Peyer's patch (tissue), 4 donors: ENCODE measurements around the gene MRC2. TPM values are rescaled to one million over a fixed set of nuclear protein-coding genes. Genes with fewer than 3 reads are reported as not detected.

Experiments used
- DNase-seq, 3 donors: peaks; one replicate each; pipeline ENCODE4 v3.0.0-alpha.2; 2017 to 2019
- H3K27ac ChIP-seq, 4 donors: fragments of 200-600 bp; sonication (generic); one replicate each; pipeline ENCODE4 v1.5.1; 2016 to 2019
- H3K27me3 ChIP-seq, 2 donors: fragments of 200-600 bp; sonication (generic); one replicate each; pipeline ENCODE4 v1.5.1; 2019
- H3K36me3 ChIP-seq, 3 donors: fragments of 200-600 bp; sonication (generic); one replicate each; pipeline ENCODE4 v1.5.1; 2016 to 2019
- H3K4me1 ChIP-seq, 4 donors: fragments of 200-600 bp; sonication (generic); one replicate each; pipeline ENCODE4 v1.5.1; 2016 to 2019
- H3K4me3 ChIP-seq, 4 donors: fragments of 200-600 bp; sonication (generic); 1 replicate in 3 of 4; 2 replicates in 1 of 4; pipeline ENCODE4 v1.5.1; 2016 to 2019; ENCODE audit warnings: mild to moderate bottlenecking in 1 of 4
- H3K9me3 ChIP-seq, 4 donors: fragments of 200-600 bp; sonication (generic); one replicate each; pipeline ENCODE4 v1.5.1; 2016 to 2019; ENCODE audit warnings: mild to moderate bottlenecking in 1 of 4
- CTCF ChIP-seq, 6 experiments: fragments of 450-650 bp in 4 of 6; fragments of 200-600 bp in 2 of 6; sonication (generic) in 1 of 6; IDR thresholded peaks; one replicate each; pipeline ENCODE4 v1.5.1; 2017 to 2019; ENCODE audit warnings: antibody characterized with exemption in 6 of 6, mild to moderate bottlenecking in 3 of 6, moderate library complexity in 1 of 6
- POLR2A ChIP-seq, 2 donors: fragments of 450-650 bp; IDR thresholded peaks; one replicate each; pipeline ENCODE4 v1.5.1; 2017; ENCODE audit warnings: antibody characterized with exemption in 2 of 2, mild to moderate bottlenecking in 2 of 2, moderate library complexity in 2 of 2
- total RNA-seq, 4 donors: library from RNA; depleted of rRNA; stranded (reverse); fragments of >200 nt; gene quantifications; one replicate each; pipeline ENCODE4 v1.1.0, GENCODE V29; 2016

MRC2 gene
- total RNA-seq, 4 donors from 2014 or later, result 9.0 to 33.8 (median 14.6) TPM

DNA sequence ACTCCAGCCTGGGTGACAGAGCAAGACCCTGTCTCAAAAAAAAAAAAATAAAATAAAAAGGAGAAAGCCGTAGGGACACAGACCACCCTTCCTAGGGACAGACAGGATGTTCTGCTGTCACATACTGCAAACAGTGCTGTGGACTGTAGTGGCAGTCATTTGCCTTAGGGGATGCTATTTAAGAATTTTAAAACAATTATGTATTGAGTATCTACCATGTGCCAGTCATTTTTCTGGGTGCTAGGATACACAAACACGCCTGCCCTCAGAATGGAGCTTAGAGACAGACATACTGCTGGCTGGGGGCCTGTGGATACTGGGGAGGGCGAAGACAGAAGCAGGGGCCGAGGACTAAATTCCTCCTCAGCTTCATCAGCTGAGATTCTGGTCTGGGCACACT lies 45.5 kb downstream of the MRC2 start:
- Histone ChIP-seq H3K4me3 (no peak overlapping the region), H3K27ac (no peak overlapping the region), H3K4me1 (no peaks in the 10 kb centered on the region), H3K27me3 (no peaks in the 10 kb centered on the region), H3K36me3 (no peaks in the 10 kb centered on the region), H3K9me3 (no peaks in the 10 kb centered on the region)
- TF ChIP-seq CTCF (IDR thresholded peaks at IDR 0.05) (no peak), POLR2A (IDR thresholded peaks at IDR 0.05) (no peak)
- no peak for DNase-seq

GRCh38 chr17:62673614-62674362 lies 46.3 kb downstream of the MRC2 start:
- Histone ChIP-seq H3K4me3 (no peak overlapping the region), H3K27ac (no peak overlapping the region), H3K36me3 (no peaks in the 10 kb centered on the region), H3K9me3 (no peaks in the 10 kb centered on the region), H3K4me1 (no peaks in the 10 kb centered on the region), H3K27me3 (no peaks in the 10 kb centered on the region)
- TF ChIP-seq CTCF (IDR thresholded peaks at IDR 0.05), result no peak
- TF ChIP-seq POLR2A (IDR thresholded peaks at IDR 0.05), result no peak
- no peak for DNase-seq

- H3K4me1 ChIP-seq, result no peaks in the 10 kb centered on the region
- no peak for TF ChIP-seq POLR2A (IDR thresholded peaks at IDR 0.05)
- no peak for TF ChIP-seq CTCF (IDR thresholded peaks at IDR 0.05)
- H3K36me3 ChIP-seq, result no peaks in the 10 kb centered on the region
- no peaks in the 10 kb centered on the region for H3K9me3 ChIP-seq
- no peak overlapping the region for H3K4me3 ChIP-seq
- DNase-seq, result no peak
- no peaks in the 10 kb centered on the region for H3K27me3 ChIP-seq
- H3K27ac ChIP-seq, result no peak overlapping the region
These were observed 46.9 kb downstream of the MRC2 start for GRCh38 chr17:62674363-62674739.

DNA sequence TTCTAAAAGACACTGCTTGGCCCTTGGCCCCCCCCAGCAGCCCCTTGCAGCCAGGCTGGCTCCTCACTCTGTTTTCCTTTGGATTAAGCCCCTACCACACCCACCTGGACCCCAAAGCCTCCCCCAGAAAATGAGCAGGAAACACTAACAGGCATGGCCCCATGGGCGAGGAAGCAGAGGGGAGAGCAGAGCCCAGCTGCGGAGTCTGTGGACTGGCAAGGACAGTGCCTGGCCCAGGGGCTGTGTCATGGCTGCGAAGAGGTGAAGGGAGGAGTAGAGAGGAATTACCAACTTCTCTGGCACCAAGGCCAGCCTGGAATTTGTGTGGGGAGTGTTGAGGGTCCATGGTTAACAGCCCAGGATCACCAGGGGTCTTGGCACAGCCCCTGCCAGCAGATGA lies 47.4 kb downstream of the MRC2 start:
- Histone ChIP-seq H3K9me3 (no peaks in the 10 kb centered on the region), H3K4me1 (no peaks in the 10 kb centered on the region), H3K36me3 (no peaks in the 10 kb centered on the region), H3K27me3 (no peaks in the 10 kb centered on the region), H3K4me3 (no peak overlapping the region), H3K27ac (no peak overlapping the region)
- TF ChIP-seq POLR2A (IDR thresholded peaks at IDR 0.05), result no peak
- TF ChIP-seq CTCF (IDR thresholded peaks at IDR 0.05), result no peak
- DNase-seq, result no peak

DNA sequence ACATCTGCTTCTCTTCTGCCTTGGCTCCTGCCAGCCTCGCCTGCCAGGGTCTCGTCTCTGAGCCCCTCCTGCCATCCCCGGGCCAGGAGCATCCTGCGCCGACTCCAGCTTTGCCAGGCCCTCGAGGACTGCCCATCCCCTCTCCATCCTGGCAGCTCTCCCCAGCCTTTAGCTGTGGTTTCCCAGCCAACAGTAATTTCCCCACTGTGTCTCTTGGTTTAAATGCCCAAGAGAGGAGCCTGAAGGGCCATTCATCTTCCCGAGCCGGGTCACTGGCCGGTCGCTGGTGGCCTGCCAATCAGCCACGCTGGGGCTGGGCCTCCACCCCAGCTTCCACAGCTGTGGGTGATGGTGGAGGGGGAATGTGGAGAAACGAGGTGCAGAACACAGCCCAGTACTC lies 47.8 kb downstream of the MRC2 start:
- TF ChIP-seq CTCF (IDR thresholded peaks at IDR 0.05) (no peak), POLR2A (IDR thresholded peaks at IDR 0.05) (no peak)
- H3K27ac ChIP-seq, result no peak overlapping the region

More for the DNA sequence above, 47.8 kb downstream of the MRC2 start:
- DNase-seq, result no peak
- H3K4me3 ChIP-seq, result no peak overlapping the region
- H3K9me3 ChIP-seq, result no peaks in the 10 kb centered on the region
- H3K4me1 ChIP-seq, result no peaks in the 10 kb centered on the region
- H3K27me3 ChIP-seq, result no peaks in the 10 kb centered on the region
- no peaks in the 10 kb centered on the region for H3K36me3 ChIP-seq
